GM23338 (cell line): ENCODE measurements around the gene SEMA5A.

Source experiments
- CTCF ChIP-seq, 2 experiments: fragments of 200-600 bp in 1 of 2; sonication (generic) in 1 of 2; conservative IDR thresholded peaks; 2 replicates each; pipeline versions ENCODE4 v1.5.1 to v1.6.1; 2016 to 2017; ENCODE audit warnings: antibody characterized with exemption in 2 of 2, low read depth in 2 of 2, mild to moderate bottlenecking in 2 of 2, moderate library complexity in 1 of 2
- EZH2 ChIP-seq: fragments of 200-600 bp; sonication (generic); IDR thresholded peaks from one replicate; pipeline ENCODE4 v1.8.0; 2017; ENCODE audit warnings: antibody characterized with exemption, mild to moderate bottlenecking, low read depth; ENCODE audit not compliant: unreplicated experiment
- EZH2phosphoT487 ChIP-seq: fragments of 200-600 bp; sonication (generic); IDR thresholded peaks from one replicate; pipeline ENCODE4 v1.8.1; 2018; ENCODE audit warnings: antibody characterized with exemption; ENCODE audit not compliant: unreplicated experiment
- JUNB ChIP-seq: IDR thresholded peaks from one replicate; pipeline ENCODE4 v1.6.1; 2016; ENCODE audit warnings: antibody characterized with exemption; ENCODE audit not compliant: unreplicated experiment
- POLR2AphosphoS5 ChIP-seq: IDR thresholded peaks from 2 replicates; pipeline ENCODE4 v1.6.1; 2016; ENCODE audit warnings: antibody characterized with exemption, low read depth
- REST ChIP-seq: IDR thresholded peaks from one replicate; pipeline ENCODE4 v1.6.1; 2018; ENCODE audit warnings: antibody characterized with exemption; ENCODE audit not compliant: unreplicated experiment
- STAT1 ChIP-seq: IDR thresholded peaks from one replicate; pipeline ENCODE4 v1.6.1; 2016; ENCODE audit warnings: antibody characterized with exemption; ENCODE audit not compliant: unreplicated experiment
- ZNF331 ChIP-seq: fragments of 250-450 bp; sonication (Bioruptor Pico); IDR thresholded peaks from 2 replicates; pipeline ENCODE4 v1.5.0; 2020; ENCODE audit warnings: low read depth, mild to moderate bottlenecking, moderate library complexity

DNA sequence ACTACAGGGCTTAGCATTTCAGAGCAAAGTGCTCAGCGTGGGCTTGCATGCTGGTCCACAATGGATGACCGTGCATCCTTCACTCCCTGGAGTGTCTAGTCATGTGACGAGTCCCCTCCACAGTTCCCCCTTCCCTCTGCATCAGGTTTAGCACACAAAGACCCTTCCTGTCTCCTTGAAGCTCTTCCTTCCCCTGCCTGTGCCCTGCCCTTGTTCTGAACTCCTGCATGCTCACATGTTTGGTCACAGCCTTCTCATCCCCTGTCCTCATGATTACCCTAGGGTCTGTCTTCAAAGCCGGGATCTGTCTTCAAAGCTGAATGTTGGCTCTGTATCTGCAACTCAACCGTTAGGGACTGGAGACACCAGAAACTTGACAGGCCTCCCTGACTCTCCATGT is 388.9 kb downstream of the SEMA5A start:
- TF ChIP-seq EZH2 (no peak), CTCF (conservative IDR thresholded peaks at IDR 0.05; ENCODE audit: low read depth in 2 of 2) (no peak), REST (no peak), EZH2phosphoT487 (no peak), STAT1 (no peak), POLR2AphosphoS5 (no peak), ZNF331 (CRISPR knock-in tag) (no peak), JUNB (no peak)
